ENCODE data around the gene HHATL. TPM values are rescaled to one million over a fixed set of nuclear protein-coding genes. Genes with fewer than 3 reads are reported as not detected.

Gene HHATL, protein sequence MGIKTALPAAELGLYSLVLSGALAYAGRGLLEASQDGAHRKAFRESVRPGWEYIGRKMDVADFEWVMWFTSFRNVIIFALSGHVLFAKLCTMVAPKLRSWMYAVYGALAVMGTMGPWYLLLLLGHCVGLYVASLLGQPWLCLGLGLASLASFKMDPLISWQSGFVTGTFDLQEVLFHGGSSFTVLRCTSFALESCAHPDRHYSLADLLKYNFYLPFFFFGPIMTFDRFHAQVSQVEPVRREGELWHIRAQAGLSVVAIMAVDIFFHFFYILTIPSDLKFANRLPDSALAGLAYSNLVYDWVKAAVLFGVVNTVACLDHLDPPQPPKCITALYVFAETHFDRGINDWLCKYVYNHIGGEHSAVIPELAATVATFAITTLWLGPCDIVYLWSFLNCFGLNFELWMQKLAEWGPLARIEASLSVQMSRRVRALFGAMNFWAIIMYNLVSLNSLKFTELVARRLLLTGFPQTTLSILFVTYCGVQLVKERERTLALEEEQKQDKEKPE
- total RNA-seq: not detected

DNA sequence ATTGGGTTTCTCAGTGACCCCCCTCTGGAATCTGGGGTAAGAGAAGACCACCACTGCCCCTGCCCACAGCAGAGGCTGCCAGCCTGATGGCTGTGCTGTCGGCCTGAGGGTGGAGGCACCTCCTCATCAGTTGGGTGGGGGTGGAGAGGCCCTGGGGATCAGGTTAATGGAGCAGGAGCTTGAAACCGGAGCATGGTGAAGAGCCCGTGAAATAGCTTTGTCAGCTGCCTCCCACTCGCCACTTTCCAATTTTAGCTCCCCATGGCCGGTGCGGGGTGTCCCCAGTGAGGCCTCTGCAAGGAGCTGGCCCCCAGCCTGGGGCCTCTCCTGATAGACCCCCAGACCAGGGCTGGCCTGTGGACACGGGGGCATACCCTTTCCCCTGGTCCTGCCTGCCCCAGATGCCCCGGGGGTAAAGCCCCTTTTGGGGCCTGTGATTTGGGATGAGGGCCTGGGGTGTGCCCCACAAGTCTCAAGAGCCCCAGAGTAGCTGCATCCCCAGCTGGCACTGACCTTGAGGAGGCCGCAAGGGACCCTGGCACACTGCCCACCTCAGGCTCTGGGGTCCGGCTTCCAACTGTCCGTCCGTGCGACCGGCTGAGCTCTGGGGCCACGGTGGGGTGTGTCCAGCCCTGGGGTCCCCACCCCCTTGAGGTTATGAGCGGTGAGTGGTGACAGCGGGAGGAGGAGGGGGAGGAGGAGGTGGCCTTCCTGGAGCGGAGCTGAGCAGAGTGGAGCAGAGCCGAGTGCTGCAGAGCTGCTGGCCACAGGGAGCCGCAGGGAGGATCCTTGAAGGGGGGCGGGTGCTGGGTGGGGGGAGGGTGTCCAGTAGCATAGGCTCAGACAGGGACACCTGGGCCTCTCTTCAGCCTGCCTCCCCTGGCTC is at the start of gene HHATL:
HHATL (minus strand) TSS at position 733 of the 886 bp plus-strand sequence. CDS start 1,972 bp downstream, outside the sequence.
- H3K27ac ChIP-seq: no peak within 1 kb of the TSS
- ATAC-seq (ENCODE audit: insufficient number of reproducible peaks, low FRiP score, low read depth) (no peak), DNase-seq (ENCODE audit: low spot score) (no peak)
- no peaks in the 10 kb centered on the region for H3K9me3 ChIP-seq
- TF ChIP-seq, protein P1, sequence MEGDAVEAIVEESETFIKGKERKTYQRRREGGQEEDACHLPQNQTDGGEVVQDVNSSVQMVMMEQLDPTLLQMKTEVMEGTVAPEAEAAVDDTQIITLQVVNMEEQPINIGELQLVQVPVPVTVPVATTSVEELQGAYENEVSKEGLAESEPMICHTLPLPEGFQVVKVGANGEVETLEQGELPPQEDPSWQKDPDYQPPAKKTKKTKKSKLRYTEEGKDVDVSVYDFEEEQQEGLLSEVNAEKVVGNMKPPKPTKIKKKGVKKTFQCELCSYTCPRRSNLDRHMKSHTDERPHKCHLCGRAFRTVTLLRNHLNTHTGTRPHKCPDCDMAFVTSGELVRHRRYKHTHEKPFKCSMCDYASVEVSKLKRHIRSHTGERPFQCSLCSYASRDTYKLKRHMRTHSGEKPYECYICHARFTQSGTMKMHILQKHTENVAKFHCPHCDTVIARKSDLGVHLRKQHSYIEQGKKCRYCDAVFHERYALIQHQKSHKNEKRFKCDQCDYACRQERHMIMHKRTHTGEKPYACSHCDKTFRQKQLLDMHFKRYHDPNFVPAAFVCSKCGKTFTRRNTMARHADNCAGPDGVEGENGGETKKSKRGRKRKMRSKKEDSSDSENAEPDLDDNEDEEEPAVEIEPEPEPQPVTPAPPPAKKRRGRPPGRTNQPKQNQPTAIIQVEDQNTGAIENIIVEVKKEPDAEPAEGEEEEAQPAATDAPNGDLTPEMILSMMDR (IDR thresholded peaks at IDR 0.05): no peak
- peaks cover 0 to 17% of the 10 kb centered on the region in 2 donors for H3K4me1 ChIP-seq (ENCODE audit: control insufficient read depth in 1 of 2, low read depth in 2 of 2)
- H3K27me3 ChIP-seq (replicated peaks; ENCODE audit: insufficient read depth): no peaks in the 10 kb centered on the region
- no peaks in the 10 kb centered on the region for H3K36me3 ChIP-seq
- H3K4me3 ChIP-seq: no peak within 1 kb of the TSS

DNA sequence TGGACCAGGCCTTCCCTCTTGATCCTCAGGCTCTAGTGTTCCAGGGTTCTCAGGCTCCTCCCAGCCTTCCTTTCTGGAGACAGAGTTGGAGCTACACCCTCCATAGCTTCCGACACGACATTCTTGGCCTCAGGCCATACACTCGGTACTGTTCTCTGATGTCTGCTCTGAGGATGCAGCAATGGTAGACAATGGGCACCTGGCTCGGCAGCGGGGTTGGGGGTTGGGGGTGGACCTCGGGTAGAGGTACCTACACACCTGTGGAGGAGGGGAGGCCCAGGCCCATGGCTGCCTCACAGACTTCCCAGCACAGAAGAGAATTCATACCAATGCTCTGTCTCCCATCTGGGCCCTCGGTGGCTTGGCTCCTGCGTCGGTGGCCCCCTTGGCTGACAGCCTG is 49.0 kb upstream of the HHATL start:
- H3K9me3 ChIP-seq: no peaks in the 10 kb centered on the region
- no peak for ATAC-seq (ENCODE audit: insufficient number of reproducible peaks, low FRiP score, low read depth)
- no peak overlapping the region for H3K27ac ChIP-seq
- peaks cover 9 to 48% of the 10 kb centered on the region in 2 donors for H3K4me1 ChIP-seq (ENCODE audit: control insufficient read depth in 1 of 2, low read depth in 2 of 2)
- TF ChIP-seq, protein P1 (IDR thresholded peaks at IDR 0.05): no peak
- H3K4me3 ChIP-seq: no peak overlapping the region
- no peaks in the 10 kb centered on the region for H3K27me3 ChIP-seq (replicated peaks; ENCODE audit: insufficient read depth)
- H3K36me3 ChIP-seq: no peaks in the 10 kb centered on the region
- DNase-seq (ENCODE audit: low spot score): no peak

DNA sequence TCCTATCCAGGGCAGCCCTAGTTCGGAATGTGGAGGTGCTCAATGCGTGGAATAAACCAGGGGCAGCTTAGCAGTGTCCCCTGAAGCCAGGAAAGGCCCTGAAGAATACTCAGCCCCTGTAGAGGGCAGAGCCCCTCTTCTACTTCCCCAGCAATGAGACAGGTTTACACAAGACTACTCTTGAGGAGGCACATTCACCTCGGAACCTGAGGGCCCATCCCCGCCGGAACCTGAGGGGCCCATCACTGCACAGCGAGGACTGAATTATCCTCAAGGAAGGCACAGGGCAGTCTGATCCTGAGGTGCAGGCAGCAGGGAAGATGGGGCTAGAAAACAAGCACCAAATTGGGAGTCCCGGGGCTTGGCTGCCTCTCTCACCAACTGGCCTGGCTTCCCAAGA is 48.2 kb upstream of the HHATL start:
- ATAC-seq (ENCODE audit: insufficient number of reproducible peaks, low FRiP score, low read depth) (no peak), DNase-seq (ENCODE audit: low spot score) (no peak)
- peaks cover 16 to 54% of the 10 kb centered on the region in 2 donors for H3K4me1 ChIP-seq (ENCODE audit: control insufficient read depth in 1 of 2, low read depth in 2 of 2)
- no peaks in the 10 kb centered on the region for H3K36me3 ChIP-seq
- TF ChIP-seq, protein P1 (IDR thresholded peaks at IDR 0.05): no peak
- H3K4me3 ChIP-seq: no peak overlapping the region
- no peak overlapping the region for H3K27ac ChIP-seq
- H3K27me3 ChIP-seq (replicated peaks; ENCODE audit: insufficient read depth): no peaks in the 10 kb centered on the region
- H3K9me3 ChIP-seq: no peaks in the 10 kb centered on the region

DNA sequence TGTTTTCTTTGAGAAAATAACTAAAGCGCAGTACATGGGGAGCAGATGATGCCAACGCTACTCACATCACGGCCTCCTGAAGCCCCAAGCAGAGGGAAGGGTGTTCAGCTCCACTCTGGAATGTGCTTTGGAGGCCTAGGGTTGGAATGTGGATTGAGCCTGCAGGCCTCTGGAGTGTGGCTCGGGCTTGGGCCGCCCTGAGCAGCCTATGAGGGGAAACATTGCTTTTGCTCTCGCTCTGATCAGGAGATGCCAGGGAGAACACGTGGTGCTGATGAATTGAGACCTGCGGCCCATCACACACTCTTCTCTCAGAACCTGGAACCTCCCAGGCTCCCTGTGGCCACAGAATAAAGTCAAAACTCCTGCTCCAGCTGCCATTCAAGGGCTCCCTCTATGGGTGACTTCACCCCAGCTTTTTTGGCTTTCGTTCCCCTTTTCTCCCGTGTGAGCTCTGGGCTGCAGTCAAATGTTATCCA is 47.2 kb upstream of the HHATL start:
- Histone ChIP-seq H3K9me3 (no peaks in the 10 kb centered on the region), H3K4me1 (ENCODE audit: control insufficient read depth in 1 of 2, low read depth in 2 of 2) (peaks cover 21 to 64% of the 10 kb centered on the region in 2 donors), H3K4me3 (no peak overlapping the region), H3K36me3 (no peaks in the 10 kb centered on the region), H3K27me3 (replicated peaks; ENCODE audit: insufficient read depth) (no peaks in the 10 kb centered on the region), H3K27ac (peak overlapping the region; percentile 52 to 88)
- TF ChIP-seq, protein P1 (IDR thresholded peaks at IDR 0.05): peak; percentile 48
- DNase-seq (ENCODE audit: low spot score) (no peak), ATAC-seq (ENCODE audit: insufficient number of reproducible peaks, low FRiP score, low read depth) (no peak)
